Lower leg skin (tissue), 3 donors: Measurements from ENCODE around the gene TGOLN2.

Source experiments
- CTCF ChIP-seq, 3 donors: fragments of 450-650 bp; IDR thresholded peaks; one replicate each; pipeline ENCODE4 v1.5.1; 2016; ENCODE audit warnings: antibody characterized with exemption in 3 of 3, mild to moderate bottlenecking in 3 of 3, moderate library complexity in 2 of 3
- POLR2A ChIP-seq, 2 donors: fragments of 450-650 bp; IDR thresholded peaks; one replicate each; pipeline ENCODE4 v1.6.1; 2016 to 2017; ENCODE audit warnings: antibody characterized with exemption in 2 of 2, mild to moderate bottlenecking in 1 of 2, moderate library complexity in 1 of 2

- TF ChIP-seq CTCF (IDR thresholded peaks at IDR 0.05) = no peak
- TF ChIP-seq POLR2A (IDR thresholded peaks at IDR 0.05) = no peak
These were observed 16.7 kb upstream of the TGOLN2 start for GRCh38 chr2:85344356-85344954.
